GM23248 (cell line): ENCODE data around the gene OPRL1.
"Not testable (repeated sequence)": the region's sequence is repeated elsewhere in the genome, so short reads cannot be mapped to it uniquely, and the experiment has no call there.

Experiments used
- EZH2 ChIP-seq: fragments of 200-600 bp; sonication (generic); IDR thresholded peaks from 2 replicates; pipeline ENCODE4 v1.6.1; 2018; ENCODE audit warnings: antibody characterized with exemption, mild to moderate bottlenecking; ENCODE audit not compliant: insufficient read depth, poor library complexity, severe bottlenecking
- EZH2phosphoT487 ChIP-seq: fragments of 200-600 bp; sonication (generic); IDR thresholded peaks from 2 replicates; pipeline ENCODE4 v1.6.1; 2018; ENCODE audit warnings: antibody characterized with exemption, moderate library complexity, mild to moderate bottlenecking, low read depth; ENCODE audit not compliant: insufficient read depth

- not testable (repeated sequence) for TF ChIP-seq EZH2phosphoT487, EZH2
These were observed 37.5 kb downstream of the OPRL1 start for GRCh38 chr20:64117432-64117777.
